Chondrocyte (in vitro differentiated cells): Measurements from ENCODE around the gene ELMOD1. TPM values are rescaled to one million over a fixed set of nuclear protein-coding genes. Genes with fewer than 3 reads are reported as not detected.
A peak's percentile ranks its signal among the peaks of the same experiment; 100 is the strongest.

Experiments
- DNase-seq: peaks from one replicate; pipeline ENCODE4 v3.0.0; 2021; ENCODE audit warnings: mixed read lengths, low spot score
- H3K27ac Mint-ChIP-seq: one replicate; pipeline ENCODE4 v1.8.0; 2021; ENCODE audit warnings: mild to moderate bottlenecking, moderate library complexity, mixed read lengths; ENCODE audit not compliant: unreplicated experiment
- H3K27me3 Mint-ChIP-seq: 2 replicates; pipeline ENCODE4 v1.8.0; 2021; ENCODE audit warnings: low read depth, mixed read lengths
- H3K36me3 Mint-ChIP-seq: 2 replicates; pipeline ENCODE4 v1.8.0; 2021; ENCODE audit warnings: low read depth, mixed read lengths
- H3K4me1 Mint-ChIP-seq: 2 replicates; pipeline ENCODE4 v1.8.0; 2021; ENCODE audit warnings: low read depth, mild to moderate bottlenecking, mixed read lengths
- H3K4me3 Mint-ChIP-seq: one replicate; pipeline ENCODE4 v1.8.0; 2021; ENCODE audit warnings: mild to moderate bottlenecking, moderate library complexity, mixed read lengths; ENCODE audit not compliant: unreplicated experiment
- H3K9me3 Mint-ChIP-seq: 2 replicates; pipeline ENCODE4 v1.8.0; 2021; ENCODE audit warnings: low read depth, mixed read lengths
- CTCF ChIP-seq: fragments of 200-600 bp; sonication (generic); IDR thresholded peaks from 2 replicates; pipeline ENCODE4 v1.5.0; 2021; ENCODE audit warnings: antibody characterized with exemption, mild to moderate bottlenecking, moderate library complexity
- long read RNA-seq: library from polyadenylated mRNA; stranded (forward); transcript quantifications from one replicate; pipeline ENCODE4 v2.0.0, GENCODE V29; 2021
- total RNA-seq: library from RNA; stranded (reverse); gene quantifications from 3 replicates; pipeline ENCODE4 v1.2.1, GENCODE V29; 2021

ELMOD1 gene
- 0.15 TPM in 1 of 3 replicates, not detected in the others for total RNA-seq
- long read RNA-seq = 0 reads

- DNase-seq = no peak
- H3K27me3 Mint-ChIP-seq = peaks cover 78% of the 10 kb centered on the region
- TF ChIP-seq CTCF = peak; percentile 50
- peaks cover 3% of the 10 kb centered on the region for H3K36me3 Mint-ChIP-seq
- H3K4me1 Mint-ChIP-seq = peaks cover 15% of the 10 kb centered on the region
- H3K4me3 Mint-ChIP-seq = peak within 1 kb of the TSS; percentile 80
- H3K9me3 Mint-ChIP-seq = peaks cover 4% of the 10 kb centered on the region
- no peak within 1 kb of the TSS for H3K27ac Mint-ChIP-seq
Measured at GRCh38 chr11:107590460-107591377, at the start of gene ELMOD1. Gene ELMOD1, plus strand, starts transcription at chr11:107591147. Its CDS starts 27,043 bp downstream, at chr11:107618190.

DNA sequence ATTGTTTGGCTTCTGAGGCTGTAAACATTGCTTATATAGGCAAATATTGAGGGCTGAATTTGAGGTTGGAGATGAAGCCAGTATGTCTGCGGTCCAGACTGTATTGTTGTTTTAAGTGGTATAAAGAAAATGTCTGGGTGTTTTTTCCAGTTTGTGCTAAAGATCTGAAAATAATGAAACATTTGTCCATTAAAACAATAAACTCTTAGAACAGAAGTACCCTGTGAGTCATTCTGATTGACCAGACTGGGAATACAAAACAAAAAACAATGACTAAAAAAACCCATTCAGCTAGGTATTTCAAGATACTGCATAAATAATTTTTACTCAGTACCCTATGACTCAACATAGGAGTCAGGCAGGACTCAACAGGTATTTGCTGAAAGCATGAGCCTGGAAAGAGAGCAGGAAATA is 45.8 kb upstream of the ELMOD1 start:
- Mint-ChIP-seq H3K9me3 (no peaks in the 10 kb centered on the region), H3K36me3 (no peaks in the 10 kb centered on the region), H3K4me3 (no peak overlapping the region), H3K4me1 (peaks cover 19% of the 10 kb centered on the region), H3K27me3 (no peaks in the 10 kb centered on the region), H3K27ac (peak overlapping the region; percentile 85)
- no peak for DNase-seq
- TF ChIP-seq CTCF = no peak

GRCh38 chr11:107547961-107548360 is 43.0 kb upstream of the ELMOD1 start:
- no peaks in the 10 kb centered on the region for H3K9me3 Mint-ChIP-seq
- H3K27me3 Mint-ChIP-seq = no peaks in the 10 kb centered on the region
- H3K27ac Mint-ChIP-seq = no peak overlapping the region
- peaks cover 19% of the 10 kb centered on the region for H3K4me1 Mint-ChIP-seq
- H3K36me3 Mint-ChIP-seq = peaks cover 1% of the 10 kb centered on the region
- DNase-seq = no peak
- TF ChIP-seq CTCF = no peak
- no peak overlapping the region for H3K4me3 Mint-ChIP-seq

DNA sequence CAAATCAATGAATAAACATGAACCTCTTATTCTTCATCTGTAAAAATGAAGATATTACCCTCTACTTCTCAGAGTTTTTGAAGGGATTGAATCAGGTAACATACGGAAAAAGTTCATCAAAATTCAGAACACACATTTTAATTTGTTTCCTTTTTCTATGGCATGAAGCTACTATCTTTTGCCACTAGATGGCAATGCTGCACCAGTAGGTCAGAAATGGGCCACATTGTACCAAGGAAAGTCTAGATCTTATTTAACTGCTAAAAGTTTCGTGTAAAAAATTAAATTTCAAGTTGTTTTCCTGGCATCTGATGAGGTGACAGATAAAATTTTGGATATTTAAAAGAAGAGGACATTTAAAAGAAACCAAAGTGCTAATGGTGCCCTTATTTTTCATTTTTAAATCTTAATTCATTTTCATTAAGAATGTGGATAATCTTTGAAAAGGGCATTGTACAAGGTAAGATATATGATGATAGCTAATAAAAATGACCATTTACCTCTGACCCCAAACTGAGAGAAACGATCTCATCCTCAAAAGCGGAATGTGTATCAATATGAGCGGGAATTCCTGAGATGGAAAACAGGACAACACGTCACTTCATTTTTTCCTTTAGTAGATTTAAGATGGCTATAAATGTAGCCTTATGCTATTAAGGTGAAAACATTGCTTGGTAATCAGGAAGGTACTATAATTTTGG is 41.5 kb upstream of the ELMOD1 start:
- peak; percentile 89 for TF ChIP-seq CTCF
- Mint-ChIP-seq H3K9me3 (no peaks in the 10 kb centered on the region), H3K36me3 (peaks cover 1% of the 10 kb centered on the region), H3K27me3 (no peaks in the 10 kb centered on the region), H3K4me3 (no peak overlapping the region), H3K4me1 (peaks cover 14% of the 10 kb centered on the region), H3K27ac (no peak overlapping the region)
- no peak for DNase-seq

DNA sequence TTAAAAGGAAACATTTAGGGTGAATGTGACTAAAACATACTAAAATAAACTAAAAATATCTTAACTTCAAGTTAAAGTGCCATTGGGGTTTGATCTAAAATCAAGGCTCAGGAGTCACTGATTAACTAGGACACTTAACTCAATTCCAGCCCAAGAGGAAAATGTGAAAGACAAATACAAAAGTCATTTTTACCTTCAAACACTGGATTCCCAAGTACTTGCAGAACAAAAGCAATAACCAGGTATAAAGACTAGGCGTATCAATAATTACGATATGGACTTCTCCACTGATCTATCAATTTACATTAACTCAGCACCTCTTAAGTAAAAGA is 41.0 kb upstream of the ELMOD1 start:
- DNase-seq = no peak
- Mint-ChIP-seq H3K4me1 (peaks cover 8% of the 10 kb centered on the region), H3K27ac (no peak overlapping the region), H3K36me3 (peaks cover 1% of the 10 kb centered on the region), H3K4me3 (no peak overlapping the region), H3K9me3 (no peaks in the 10 kb centered on the region), H3K27me3 (no peaks in the 10 kb centered on the region)
- no peak for TF ChIP-seq CTCF
